H9 (cell line): ENCODE data around the gene TAOK3. TPM values are rescaled to one million over a fixed set of nuclear protein-coding genes. Genes with fewer than 3 reads are reported as not detected.

Experiments
- DNase-seq: peaks from one replicate; pipeline ENCODE4 v3.0.0-alpha.2; 2017
- H2AFZ ChIP-seq: one replicate; pipeline ENCODE4 v1.6.1; 2013; ENCODE audit warnings: mild to moderate bottlenecking, low read length, control low read depth, moderate library complexity
- H2AK5ac ChIP-seq: 2 replicates; pipeline ENCODE4 v1.6.1; 2013; ENCODE audit warnings: low read length, control low read depth, mixed read lengths; ENCODE audit not compliant: insufficient read length
- H2BK120ac ChIP-seq: one replicate; pipeline ENCODE4 v1.6.1; 2013; ENCODE audit warnings: low read depth, mild to moderate bottlenecking, low read length, control low read depth, inconsistent platforms; ENCODE audit not compliant: poor library complexity, severe bottlenecking
- H2BK12ac ChIP-seq: 2 replicates; pipeline ENCODE4 v1.6.1; 2013; ENCODE audit warnings: low read length, control low read depth, mixed read lengths, low read depth; ENCODE audit not compliant: insufficient read length
- H2BK15ac ChIP-seq: 2 replicates; pipeline ENCODE4 v1.6.1; 2013; ENCODE audit warnings: low read depth, low read length, control low read depth
- H2BK20ac ChIP-seq: one replicate; pipeline ENCODE4 v1.6.1; 2013; ENCODE audit warnings: low read depth, mild to moderate bottlenecking, low read length, control low read depth, inconsistent platforms; ENCODE audit not compliant: poor library complexity, severe bottlenecking
- H2BK5ac ChIP-seq: 2 replicates; pipeline ENCODE4 v1.6.1; 2013; ENCODE audit warnings: low read length, control low read depth, mixed read lengths; ENCODE audit not compliant: insufficient read length
- H3K14ac ChIP-seq: 2 replicates; pipeline ENCODE4 v1.6.1; 2013; ENCODE audit warnings: low read length, control low read depth; ENCODE audit not compliant: insufficient read depth
- H3K18ac ChIP-seq: 2 replicates; pipeline ENCODE4 v1.6.1; 2013; ENCODE audit warnings: low read depth, mild to moderate bottlenecking, mixed read lengths, low read length, control low read depth; ENCODE audit not compliant: insufficient read length
- H3K23ac ChIP-seq: 2 replicates; pipeline ENCODE4 v1.6.1; 2013; ENCODE audit warnings: low read length, control low read depth, mixed read lengths, low read depth; ENCODE audit not compliant: insufficient read length
- H3K23me2 ChIP-seq: 2 replicates; pipeline ENCODE4 v1.6.1; 2013; ENCODE audit warnings: low read depth, mild to moderate bottlenecking, mixed read lengths, low read length, control low read depth; ENCODE audit not compliant: insufficient read length, poor library complexity, severe bottlenecking
- H3K27ac ChIP-seq: 2 replicates; pipeline ENCODE4 v1.5.1; 2013; ENCODE audit warnings: low read length, control low read depth, mixed read lengths, low read depth; ENCODE audit not compliant: insufficient read length
- H3K27me3 ChIP-seq: 2 replicates; pipeline ENCODE4 v1.6.1; 2013; ENCODE audit warnings: low read length, control low read depth, inconsistent platforms; ENCODE audit not compliant: insufficient read depth
- H3K4ac ChIP-seq: 2 replicates; pipeline ENCODE4 v1.6.1; 2013; ENCODE audit warnings: low read depth, mild to moderate bottlenecking, control low read depth, inconsistent platforms, low read length, moderate library complexity
- H3K4me1 ChIP-seq: 2 replicates; pipeline ENCODE4 v1.6.1; 2013; ENCODE audit warnings: low read length, control low read depth, inconsistent platforms; ENCODE audit not compliant: insufficient read depth
- H3K4me2 ChIP-seq: 2 replicates; pipeline ENCODE4 v1.6.1; 2013; ENCODE audit warnings: low read length, control low read depth, mixed read lengths; ENCODE audit not compliant: insufficient read length, insufficient read depth
- H3K56ac ChIP-seq: 2 replicates; pipeline ENCODE4 v1.6.1; 2013; ENCODE audit warnings: low read depth, mild to moderate bottlenecking, mixed read lengths, low read length, control low read depth; ENCODE audit not compliant: insufficient read length
- H3K79me1 ChIP-seq: 2 replicates; pipeline ENCODE4 v1.6.1; 2013; ENCODE audit warnings: low read depth, mild to moderate bottlenecking, moderate library complexity, low read length, control low read depth, inconsistent platforms; ENCODE audit not compliant: insufficient read depth, poor library complexity, severe bottlenecking
- H3K79me2 ChIP-seq: 2 replicates; pipeline ENCODE4 v1.6.1; 2013; ENCODE audit warnings: low read length, control low read depth, inconsistent platforms; ENCODE audit not compliant: insufficient read depth
- H3K9ac ChIP-seq: 2 replicates; pipeline ENCODE4 v1.6.1; 2013; ENCODE audit warnings: low read length, control low read depth, mixed read lengths; ENCODE audit not compliant: insufficient read length; ENCODE audit errors: extremely low read depth
- H3K9me3 ChIP-seq: one replicate; pipeline ENCODE4 v1.6.1; 2013; ENCODE audit warnings: low read depth, low read length, inconsistent platforms; ENCODE audit not compliant: control insufficient read depth
- H3T11ph ChIP-seq: one replicate; pipeline ENCODE4 v1.6.1; 2013; ENCODE audit warnings: mild to moderate bottlenecking, low read length, control low read depth, inconsistent platforms
- H4K20me1 ChIP-seq: one replicate; pipeline ENCODE4 v1.6.1; 2013; ENCODE audit not compliant: control insufficient read depth, insufficient read length, insufficient read depth
- H4K5ac ChIP-seq: 2 replicates; pipeline ENCODE4 v1.6.1; 2013; ENCODE audit warnings: low read depth, mild to moderate bottlenecking, mixed read lengths, low read length, control low read depth; ENCODE audit not compliant: insufficient read length
- H4K8ac ChIP-seq: replicated peaks from 2 replicates; pipeline ENCODE4 v1.6.1; 2013; ENCODE audit warnings: low read length, control low read depth, mixed read lengths, low read depth; ENCODE audit not compliant: insufficient read length
- H4K91ac ChIP-seq: 2 replicates; pipeline ENCODE4 v1.6.1; 2013; ENCODE audit warnings: low read depth, mild to moderate bottlenecking, moderate library complexity, mixed read lengths, low read length, control low read depth; ENCODE audit not compliant: insufficient read length
- H3K27ac Mint-ChIP-seq, 3 experiments: 2 replicates in 2 of 3; 3 replicates in 1 of 3; pipeline ENCODE4 v1.8.0; 2020 to 2021; ENCODE audit warnings: mixed read lengths in 3 of 3, mild to moderate bottlenecking in 1 of 3, moderate library complexity in 1 of 3
- H3K27me3 Mint-ChIP-seq: 2 replicates; pipeline ENCODE4 v1.8.0; 2021; ENCODE audit warnings: low read depth, mild to moderate bottlenecking, moderate library complexity, mixed read lengths
- H3K36me3 Mint-ChIP-seq, 3 experiments: 2 replicates in 2 of 3; 3 replicates in 1 of 3; pipeline ENCODE4 v1.8.0; 2020 to 2021; ENCODE audit warnings: low read depth in 3 of 3, mixed read lengths in 3 of 3; ENCODE audit not compliant: insufficient read depth in 1 of 3
- H3K4me1 Mint-ChIP-seq, 2 experiments: 2 replicates each; pipeline ENCODE4 v1.8.0; 2020; ENCODE audit warnings: mixed read lengths in 2 of 2
- H3K4me3 Mint-ChIP-seq, 2 experiments: 2 replicates in 1 of 2; 3 replicates in 1 of 2; pipeline ENCODE4 v1.8.0; 2020 to 2021; ENCODE audit warnings: mild to moderate bottlenecking in 2 of 2, mixed read lengths in 2 of 2, moderate library complexity in 1 of 2
- H3K9me3 Mint-ChIP-seq, 2 experiments: 2 replicates in 1 of 2; 3 replicates in 1 of 2; pipeline ENCODE4 v1.8.0; 2020; ENCODE audit warnings: mild to moderate bottlenecking in 2 of 2, mixed read lengths in 2 of 2, moderate library complexity in 1 of 2
- CTCF ChIP-seq: fragments of 200-600 bp; sonication (generic); conservative IDR thresholded peaks from 3 replicates; pipeline ENCODE4 v1.8.0; 2021; ENCODE audit warnings: antibody characterized with exemption, mild to moderate bottlenecking
- WGBS: extraction: QIAGEN DNeasy Blood & Tissue Kit; methylation state at CpG from one replicate; pipeline ENCODE4 v1.1.7; 2013; ENCODE audit warnings: missing lambda C conversion rate, low lambda C conversion rate, mixed read lengths; ENCODE audit not compliant: insufficient read length; ENCODE audit errors: extremely low coverage; 5-methylcytosine and 5-hydroxymethylcytosine counted together
- total RNA-seq: library from RNA; stranded (reverse); gene quantifications from 2 replicates; pipeline ENCODE4 v1.2.1, GENCODE V29; 2021

TAOK3 gene
- total RNA-seq, 1 experiment from 2014 or later, result 5.2 TPM

GRCh38 chr12:118317729-118318128, 55.0 kb downstream of the TAOK3 start:
- H3K79me1 ChIP-seq, result no peaks in the 10 kb centered on the region
- Mint-ChIP-seq H3K27me3 (no peaks in the 10 kb centered on the region), H3K36me3 (no peaks in the 10 kb centered on the region), H3K9me3 (no peaks in the 10 kb centered on the region), H3K4me1 (no peaks in the 10 kb centered on the region), H3K27ac (no peak overlapping the region), H3K4me3 (no peak overlapping the region)
- no peak overlapping the region for H3K4me2 ChIP-seq
- no peak overlapping the region for H2BK20ac ChIP-seq
- no peaks in the 10 kb centered on the region for H4K20me1 ChIP-seq
- H2BK120ac ChIP-seq, result no peak overlapping the region
- no peak overlapping the region for H2AK5ac ChIP-seq
- H4K5ac ChIP-seq, result no peak overlapping the region
- H3K14ac ChIP-seq, result no peak overlapping the region
- H3T11ph ChIP-seq, result no peak overlapping the region
- no peak overlapping the region for H3K56ac ChIP-seq
- H3K9ac ChIP-seq, result no peak overlapping the region
- no peak overlapping the region for H4K91ac ChIP-seq
- no peak overlapping the region for H3K18ac ChIP-seq
- no peaks in the 10 kb centered on the region for H3K27me3 ChIP-seq
- H3K23ac ChIP-seq, result no peak overlapping the region
- no peak for TF ChIP-seq CTCF
- no peak overlapping the region for H3K27ac ChIP-seq
- DNase-seq, result no peak
- no peak overlapping the region for H2BK5ac ChIP-seq
- H4K8ac ChIP-seq, result no peak overlapping the region
- no peaks in the 10 kb centered on the region for H3K23me2 ChIP-seq
- H3K4me1 ChIP-seq, result no peaks in the 10 kb centered on the region
- H3K9me3 ChIP-seq, result no peaks in the 10 kb centered on the region
- no peak overlapping the region for H2AFZ ChIP-seq
- no peak overlapping the region for H2BK12ac ChIP-seq
- H3K79me2 ChIP-seq, result no peaks in the 10 kb centered on the region
- no peak overlapping the region for H3K4ac ChIP-seq
- no CpG with 5 or more reads among the region's 1 CpG for WGBS
- no peak overlapping the region for H2BK15ac ChIP-seq
